Stimulated activated naive CD8-positive, alpha-beta T cell treated with anti-CD3 and anti-CD28 coated beads, Interleukin-15, amount 100 ng/mL, for 72 hours (primary cell): ENCODE results near the gene CEACAM5.

Source experiments
- ATAC-seq: fragments of 150-1000 bp; cut with Tn5 transposase; 2 replicates; pipeline ENCODE4 v1.10.0; 2021; ENCODE audit warnings: mild to moderate bottlenecking, moderate library complexity
- DNase-seq, 2 donors: peaks; one replicate each; pipeline ENCODE4 v3.0.0; 2021 to 2022
- H3K27ac Mint-ChIP-seq, 2 donors: one replicate each; pipeline ENCODE4 v1.8.0; 2022; ENCODE audit warnings: mild to moderate bottlenecking in 2 of 2, mixed read lengths in 2 of 2, moderate library complexity in 2 of 2
- H3K27me3 Mint-ChIP-seq: one replicate; pipeline ENCODE4 v1.8.0; 2022; ENCODE audit warnings: mixed read lengths
- H3K4me1 Mint-ChIP-seq: one replicate; pipeline ENCODE4 v1.8.0; 2022; ENCODE audit warnings: mild to moderate bottlenecking, mixed read lengths
- H3K4me3 Mint-ChIP-seq, 2 donors: one replicate each; pipeline ENCODE4 v1.8.0; 2022; ENCODE audit warnings: mild to moderate bottlenecking in 2 of 2, mixed read lengths in 2 of 2, moderate library complexity in 1 of 2
- H3K9me3 Mint-ChIP-seq, 2 donors: one replicate each; pipeline ENCODE4 v1.8.0; 2022; ENCODE audit warnings: mixed read lengths in 2 of 2

The CEACAM5 gene

GRCh38 chr19:41708481-41708880 lies at the start of gene CEACAM5:
Gene CEACAM5, plus strand, starts transcription at chr19:41708626. Its CDS starts 106 bp downstream, at chr19:41708732.
- ATAC-seq, result no peak
- Mint-ChIP-seq H3K4me1 (peaks cover 11% of the 10 kb centered on the region), H3K27ac (no peak within 1 kb of the TSS), H3K4me3 (no peak within 1 kb of the TSS), H3K9me3 (no peaks in the 10 kb centered on the region), H3K27me3 (peaks cover 86% of the 10 kb centered on the region)
- DNase-seq, result no peak

GRCh38 chr19:41666075-41666474 lies 42.4 kb upstream of the CEACAM5 start:
- Mint-ChIP-seq H3K9me3 (peaks cover 26 to 35% of the 10 kb centered on the region in 2 donors), H3K27ac (no peak overlapping the region), H3K27me3 (peaks cover 47% of the 10 kb centered on the region), H3K4me3 (no peak overlapping the region), H3K4me1 (no peaks in the 10 kb centered on the region)
- ATAC-seq, result no peak
- DNase-seq, result no peak

- H3K27ac Mint-ChIP-seq, result no peak overlapping the region
- no peak overlapping the region for H3K4me3 Mint-ChIP-seq
- peaks cover 57% of the 10 kb centered on the region for H3K27me3 Mint-ChIP-seq
- H3K9me3 Mint-ChIP-seq, result peaks cover 17 to 29% of the 10 kb centered on the region in 2 donors
- DNase-seq (no peak), ATAC-seq (no peak)
- H3K4me1 Mint-ChIP-seq, result no peaks in the 10 kb centered on the region
Observed at GRCh38 chr19:41668315-41668714, 40.1 kb upstream of the CEACAM5 start.

- DNase-seq (no peak), ATAC-seq (no peak)
- H3K4me3 Mint-ChIP-seq, result no peak overlapping the region
- H3K27ac Mint-ChIP-seq, result peak overlapping the region in 1 of 2 donors; percentile 2
- H3K9me3 Mint-ChIP-seq, result peaks cover 0 to 8% of the 10 kb centered on the region in 2 donors
- peaks cover 72% of the 10 kb centered on the region for H3K27me3 Mint-ChIP-seq
- H3K4me1 Mint-ChIP-seq, result no peaks in the 10 kb centered on the region
Observed at GRCh38 chr19:41670755-41671154, 37.7 kb upstream of the CEACAM5 start.

- no peak for ATAC-seq
- Mint-ChIP-seq H3K4me3 (no peak overlapping the region), H3K4me1 (no peaks in the 10 kb centered on the region), H3K9me3 (peaks cover 0 to 8% of the 10 kb centered on the region in 2 donors), H3K27me3 (peaks cover 75% of the 10 kb centered on the region), H3K27ac (no peak overlapping the region)
- no peak for DNase-seq
Observed at GRCh38 chr19:41671486-41671885, 36.9 kb upstream of the CEACAM5 start.

- H3K4me1 Mint-ChIP-seq, result no peaks in the 10 kb centered on the region
- ATAC-seq (no peak), DNase-seq (no peak)
- no peak overlapping the region for H3K27ac Mint-ChIP-seq
- no peak overlapping the region for H3K4me3 Mint-ChIP-seq
- H3K27me3 Mint-ChIP-seq, result peaks cover 47% of the 10 kb centered on the region
- H3K9me3 Mint-ChIP-seq, result no peaks in the 10 kb centered on the region
Observed at GRCh38 chr19:41682437-41682836, 26.0 kb upstream of the CEACAM5 start.

GRCh38 chr19:41687419-41687818 lies 21.0 kb upstream of the CEACAM5 start:
- H3K9me3 Mint-ChIP-seq, result no peaks in the 10 kb centered on the region
- DNase-seq (no peak), ATAC-seq (no peak)
- peaks cover 4% of the 10 kb centered on the region for H3K4me1 Mint-ChIP-seq
- peaks cover 59% of the 10 kb centered on the region for H3K27me3 Mint-ChIP-seq
- no peak overlapping the region for H3K27ac Mint-ChIP-seq
- H3K4me3 Mint-ChIP-seq, result no peak overlapping the region

GRCh38 chr19:41688098-41688497 lies 20.3 kb upstream of the CEACAM5 start, which contains the start of gene CEACAM7:
Gene CEACAM7, minus strand, starts transcription at chr19:41688270. Its CDS starts 105 bp downstream, at chr19:41688165.
- Mint-ChIP-seq H3K4me1 (peaks cover 4% of the 10 kb centered on the region), H3K27me3 (peaks cover 59% of the 10 kb centered on the region), H3K9me3 (no peaks in the 10 kb centered on the region), H3K27ac (peak within 1 kb of the TSS in 1 of 2 donors; percentile 47), H3K4me3 (no peak within 1 kb of the TSS)
- DNase-seq (no peak), ATAC-seq (no peak)

- ATAC-seq (no peak), DNase-seq (no peak)
- Mint-ChIP-seq H3K4me3 (no peak overlapping the region), H3K27me3 (peaks cover 57% of the 10 kb centered on the region), H3K27ac (no peak overlapping the region), H3K4me1 (peaks cover 4% of the 10 kb centered on the region), H3K9me3 (no peaks in the 10 kb centered on the region)
Observed at GRCh38 chr19:41688687-41689086, 19.7 kb upstream of the CEACAM5 start.

- DNase-seq (no peak), ATAC-seq (no peak)
- Mint-ChIP-seq H3K4me1 (peaks cover 4% of the 10 kb centered on the region), H3K27me3 (peaks cover 62% of the 10 kb centered on the region), H3K9me3 (no peaks in the 10 kb centered on the region), H3K27ac (no peak overlapping the region), H3K4me3 (no peak overlapping the region)
Observed at GRCh38 chr19:41689993-41690800, 18.2 kb upstream of the CEACAM5 start.

GRCh38 chr19:41690801-41691065 lies 17.7 kb upstream of the CEACAM5 start:
- Mint-ChIP-seq H3K4me1 (peaks cover 4% of the 10 kb centered on the region), H3K9me3 (no peaks in the 10 kb centered on the region), H3K27me3 (peaks cover 68% of the 10 kb centered on the region), H3K27ac (no peak overlapping the region), H3K4me3 (no peak overlapping the region)
- no peak for DNase-seq
- no peak for ATAC-seq

GRCh38 chr19:41691268-41691970 lies 17.0 kb upstream of the CEACAM5 start:
- peaks cover 4% of the 10 kb centered on the region for H3K4me1 Mint-ChIP-seq
- no peak overlapping the region for H3K4me3 Mint-ChIP-seq
- peak; percentile 28 to 33 for DNase-seq
- H3K27me3 Mint-ChIP-seq, result peaks cover 75% of the 10 kb centered on the region
- no peak overlapping the region for H3K27ac Mint-ChIP-seq
- H3K9me3 Mint-ChIP-seq, result no peaks in the 10 kb centered on the region
- ATAC-seq, result no peak

GRCh38 chr19:41694196-41694595 lies 14.2 kb upstream of the CEACAM5 start:
- Mint-ChIP-seq H3K4me3 (no peak overlapping the region), H3K9me3 (no peaks in the 10 kb centered on the region), H3K27ac (no peak overlapping the region), H3K4me1 (peaks cover 4% of the 10 kb centered on the region), H3K27me3 (peaks cover 73% of the 10 kb centered on the region)
- ATAC-seq (no peak), DNase-seq (no peak)

- ATAC-seq, result no peak
- H3K4me3 Mint-ChIP-seq, result no peak overlapping the region
- H3K9me3 Mint-ChIP-seq, result no peaks in the 10 kb centered on the region
- peaks cover 73% of the 10 kb centered on the region for H3K27me3 Mint-ChIP-seq
- peaks cover 4% of the 10 kb centered on the region for H3K4me1 Mint-ChIP-seq
- DNase-seq, result no peak
- no peak overlapping the region for H3K27ac Mint-ChIP-seq
Observed at GRCh38 chr19:41694831-41695635, 13.4 kb upstream of the CEACAM5 start.

- Mint-ChIP-seq H3K27ac (no peak overlapping the region), H3K27me3 (peaks cover 74% of the 10 kb centered on the region), H3K4me1 (peaks cover 4% of the 10 kb centered on the region), H3K9me3 (no peaks in the 10 kb centered on the region), H3K4me3 (no peak overlapping the region)
- ATAC-seq (no peak), DNase-seq (no peak)
Observed at GRCh38 chr19:41695745-41696144, 12.7 kb upstream of the CEACAM5 start.
